Measurements from ENCODE around the gene SPOCD1.
"Not testable (repeated sequence)": the region's sequence is repeated elsewhere in the genome, so short reads cannot be mapped to it uniquely, and the experiment has no call there.

The SPOCD1 gene

DNA sequence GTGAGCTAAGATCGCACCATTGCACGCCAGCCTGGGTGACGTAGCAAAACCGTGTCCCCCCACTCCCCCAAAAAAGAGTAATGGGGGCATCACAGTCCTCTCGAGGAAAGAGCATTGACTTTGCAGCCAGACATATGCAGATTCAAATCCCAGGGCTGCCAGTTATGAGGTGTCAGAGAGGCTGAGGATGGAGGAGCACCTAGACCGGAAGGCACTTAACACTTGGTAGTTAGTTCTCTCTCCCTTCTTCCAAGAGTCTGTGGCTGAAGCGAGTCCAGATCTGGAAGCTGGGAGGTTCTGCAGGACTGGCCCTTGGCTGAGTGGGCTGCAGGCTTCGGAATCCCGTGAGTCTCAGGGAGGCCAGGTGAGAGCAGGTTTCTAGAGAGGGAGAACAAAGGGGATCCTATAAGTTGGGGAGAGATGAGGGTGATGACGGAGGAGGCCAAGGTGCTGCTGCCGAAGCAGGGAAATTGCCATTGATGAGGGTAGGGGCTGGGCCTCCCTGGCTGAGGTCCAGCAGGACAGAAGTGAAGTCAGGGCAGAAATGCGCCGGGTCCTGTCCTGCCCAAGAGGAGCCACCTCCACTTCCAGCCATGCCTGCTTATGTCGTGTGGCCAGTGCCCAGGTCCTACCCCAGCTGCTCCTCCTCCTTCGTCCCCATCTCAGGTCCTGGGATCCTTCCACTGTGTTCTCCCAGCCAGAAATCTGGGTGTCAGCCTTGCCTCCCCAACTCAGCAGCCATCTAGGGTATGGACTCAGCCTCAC lies 13.3 kb upstream of the SPOCD1 start:
- no peak for DNase-seq (ENCODE audit: low spot score)

DNA sequence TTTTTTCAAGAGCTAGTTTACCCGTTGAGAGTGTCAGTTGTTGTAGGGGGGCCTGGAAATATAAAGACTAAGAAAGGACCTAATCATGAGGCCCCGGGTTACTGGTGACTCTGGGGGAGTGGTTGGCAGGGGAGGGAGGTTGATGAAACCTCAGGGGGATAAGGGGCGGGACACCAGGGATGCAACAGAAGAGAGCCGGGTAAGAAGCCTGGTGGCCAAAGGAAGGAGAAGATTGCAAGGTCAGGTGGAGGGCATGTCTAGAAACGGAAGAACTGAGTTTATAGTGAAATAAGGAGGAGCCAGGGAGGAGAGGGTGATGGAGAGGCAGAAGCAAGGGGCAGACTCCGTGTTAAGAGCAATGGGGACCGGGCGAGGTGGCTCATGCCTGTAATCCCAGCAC lies 12.5 kb upstream of the SPOCD1 start:
- DNase-seq (ENCODE audit: low spot score): no peak

DNA sequence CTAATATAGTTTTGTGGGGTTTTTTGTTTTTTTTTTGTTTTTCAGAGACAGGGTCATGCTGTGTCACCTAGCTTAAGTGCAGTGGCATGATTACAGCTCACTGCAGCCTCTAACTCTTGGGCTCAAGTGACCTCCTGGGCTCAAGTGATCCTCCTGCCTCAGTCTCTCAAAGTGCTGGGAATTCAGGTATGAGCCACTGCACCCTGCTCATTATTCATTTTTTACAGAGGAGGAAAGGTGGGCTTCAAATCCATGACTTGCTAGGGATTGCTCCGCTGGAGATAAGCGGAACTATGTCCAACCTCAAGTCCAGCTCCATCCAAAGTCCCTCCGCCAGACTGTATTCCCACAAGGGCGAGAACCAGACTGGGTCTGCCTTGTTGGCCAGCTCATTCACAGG lies 8.0 kb upstream of the SPOCD1 start:
- no peak for DNase-seq (ENCODE audit: low spot score)

DNA sequence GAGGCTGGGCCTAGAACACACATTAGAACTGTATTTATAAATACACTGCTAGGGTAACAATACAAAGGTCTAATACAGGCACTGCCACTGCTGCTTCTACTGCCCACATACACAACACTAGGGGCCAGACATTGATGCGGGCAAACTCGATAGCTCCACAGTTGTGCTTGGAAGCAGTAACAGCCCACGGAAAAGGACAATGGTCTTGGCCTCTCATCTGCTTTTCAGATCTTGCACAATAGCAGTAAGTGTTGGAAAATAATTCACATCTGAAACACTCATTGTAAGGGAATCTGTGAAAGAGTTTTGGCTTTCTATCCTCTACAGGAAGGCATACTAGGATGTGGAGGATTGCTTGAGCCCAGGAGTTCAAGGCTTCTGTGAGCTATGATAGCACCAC lies 6.9 kb upstream of the SPOCD1 start:
- DNase-seq (ENCODE audit: low spot score): no peak

DNA sequence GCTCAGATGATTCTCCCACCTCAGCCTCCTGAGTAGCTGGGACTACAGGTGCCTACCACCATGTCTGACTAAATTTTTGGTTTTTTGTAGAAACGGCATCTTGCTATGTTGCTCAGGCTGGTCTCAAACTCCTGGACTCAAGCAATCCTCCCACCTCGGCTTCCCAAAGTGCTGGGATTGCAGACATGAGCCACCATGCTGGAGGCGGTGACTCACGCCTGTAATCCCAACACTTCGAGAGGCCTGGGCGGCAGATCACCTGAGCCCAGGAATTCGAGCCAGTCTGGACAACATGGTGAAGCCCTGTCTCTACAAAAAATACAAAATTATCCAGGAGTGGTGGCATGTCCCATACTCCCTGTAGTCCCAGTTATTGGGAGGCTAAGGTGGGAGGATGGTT lies 4.4 kb upstream of the SPOCD1 start:
- not testable (repeated sequence) for DNase-seq (ENCODE audit: low spot score)

DNA sequence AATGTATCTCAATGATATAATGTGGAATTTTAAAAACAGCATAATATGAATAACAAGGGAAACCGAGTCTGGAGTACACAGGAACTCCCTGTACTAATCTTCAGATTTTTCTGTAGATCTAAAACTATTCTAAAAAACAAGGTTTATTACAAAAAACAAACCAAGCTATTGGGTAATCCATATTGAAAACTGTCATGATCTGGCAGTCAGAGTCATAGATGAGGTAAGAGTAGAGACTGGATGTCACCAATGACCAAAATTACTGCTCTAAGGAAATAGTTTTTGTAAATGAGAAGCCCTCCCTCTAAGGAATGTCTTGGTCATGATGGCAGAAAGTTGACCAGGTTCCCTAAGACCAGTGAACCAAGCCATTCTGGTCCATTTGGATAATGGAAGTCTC lies 2.4 kb upstream of the SPOCD1 start:
- no peak for DNase-seq (ENCODE audit: low spot score)

DNA sequence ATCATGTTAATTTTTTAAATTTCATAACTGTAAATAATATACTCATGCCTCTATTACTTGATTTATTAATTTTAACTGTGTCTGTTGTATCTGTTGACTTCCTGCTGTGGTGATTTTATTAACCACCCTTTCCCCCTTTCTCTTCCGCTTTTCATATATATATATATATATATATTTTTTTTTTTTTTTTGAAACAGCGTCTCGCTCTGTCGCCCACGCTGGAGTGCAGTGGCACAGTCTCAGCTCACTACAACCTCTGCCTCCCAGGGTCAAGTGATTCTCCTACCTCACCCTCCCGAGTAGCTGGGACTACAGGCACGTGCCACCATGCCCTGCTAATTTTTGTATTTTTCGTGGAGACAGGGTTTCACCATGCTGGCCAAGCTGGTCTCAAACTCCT lies 1.1 kb upstream of the SPOCD1 start:
- not testable (repeated sequence) for DNase-seq (ENCODE audit: low spot score)

DNA sequence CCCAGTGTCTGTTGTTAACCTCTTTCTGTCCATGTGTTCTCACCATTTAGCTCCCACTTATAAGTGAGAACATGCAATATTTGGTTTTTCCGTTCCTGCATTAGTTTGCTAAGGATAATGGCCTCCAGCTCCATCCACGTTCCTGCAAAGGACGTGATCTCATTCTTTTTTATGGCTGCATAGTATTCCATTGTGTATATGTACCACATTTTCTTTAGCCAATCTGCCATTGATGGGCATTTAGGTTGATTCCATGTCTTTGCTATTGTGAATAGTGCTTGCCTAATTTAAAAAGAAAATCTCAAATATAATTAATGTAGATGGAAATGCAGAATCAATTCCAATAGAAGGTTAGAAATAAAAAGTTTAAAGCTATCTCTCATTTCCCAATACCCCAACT lies 679 bp upstream of the SPOCD1 start:
- not testable (repeated sequence) for DNase-seq (ENCODE audit: low spot score)

DNA sequence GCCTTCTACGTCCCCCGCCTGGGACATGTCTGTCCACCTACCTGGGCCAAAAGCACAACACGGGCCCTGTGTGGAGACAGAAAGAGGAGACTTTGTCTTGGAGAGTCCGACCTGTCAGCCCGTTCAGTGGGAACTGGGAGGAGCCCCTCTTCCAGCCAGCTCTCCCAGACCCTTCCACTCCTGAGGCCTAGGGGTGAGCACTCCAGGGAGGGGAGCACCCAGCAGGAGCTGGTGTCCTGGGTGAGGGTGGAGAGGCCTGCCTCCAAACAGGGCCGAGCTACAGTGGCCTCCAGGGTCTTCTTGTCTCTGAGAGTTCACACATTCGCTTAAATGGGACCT lies 546 bp downstream of the SPOCD1 start:
- DNase-seq (ENCODE audit: low spot score): no peak

DNA sequence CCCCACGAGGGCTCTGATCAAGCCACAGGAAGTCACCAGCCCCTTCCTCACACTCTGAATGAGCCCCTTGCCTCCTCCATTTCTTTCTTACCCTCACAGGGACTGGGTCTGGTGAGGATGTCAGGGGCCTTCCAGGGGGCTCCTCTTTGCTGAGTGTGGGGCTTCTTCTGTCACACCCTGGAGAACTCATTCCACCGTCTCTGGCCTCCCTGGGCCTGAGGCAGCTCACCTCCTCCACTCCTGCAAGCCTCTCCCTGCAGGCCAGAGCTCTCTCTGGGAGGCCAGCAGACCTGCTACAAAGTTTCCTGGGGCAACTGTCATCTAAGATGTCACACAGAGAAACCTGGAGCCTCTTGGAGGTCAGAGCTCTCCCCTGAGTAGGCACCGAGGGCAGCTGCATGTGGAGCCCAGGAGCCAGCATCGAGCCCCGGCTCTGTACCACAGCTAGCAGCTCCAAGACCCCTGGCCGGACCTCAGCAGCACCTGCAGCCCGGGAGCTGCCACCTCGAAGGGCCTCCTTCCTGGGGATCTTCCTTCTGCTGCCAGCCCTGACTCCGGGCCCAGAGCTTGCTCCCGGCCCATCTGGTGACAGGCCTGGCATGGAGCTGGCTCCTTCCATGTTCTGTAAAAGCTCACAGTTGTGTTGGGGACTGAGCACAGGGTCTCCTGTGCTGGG lies 1.1 kb downstream of the SPOCD1 start:
- DNase-seq (ENCODE audit: low spot score): no peak

DNA sequence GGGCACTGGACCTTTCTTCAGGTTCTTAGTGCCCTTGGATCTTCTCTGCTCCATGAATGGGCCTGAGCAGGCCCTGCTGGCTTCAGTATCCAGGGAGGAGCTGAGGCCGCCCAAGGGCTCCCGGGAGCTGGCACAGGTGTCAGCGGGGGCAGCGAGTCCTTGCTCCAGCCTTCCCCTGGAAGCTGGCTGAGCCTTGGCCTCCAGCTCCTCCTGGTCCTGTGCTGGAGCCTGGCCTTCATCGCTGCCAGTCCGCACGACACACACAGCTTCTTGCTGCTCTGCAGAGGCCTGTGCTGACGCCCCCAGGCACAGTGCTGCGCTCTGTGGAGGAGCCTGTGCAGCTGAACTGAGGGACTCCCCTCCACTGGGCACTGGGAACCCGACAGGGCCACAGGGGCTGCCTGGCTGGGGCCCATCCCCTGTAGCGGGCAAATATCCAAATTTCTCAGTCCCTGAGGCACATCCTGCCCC lies 1.7 kb downstream of the SPOCD1 start:
- DNase-seq (ENCODE audit: low spot score): no peak

DNA sequence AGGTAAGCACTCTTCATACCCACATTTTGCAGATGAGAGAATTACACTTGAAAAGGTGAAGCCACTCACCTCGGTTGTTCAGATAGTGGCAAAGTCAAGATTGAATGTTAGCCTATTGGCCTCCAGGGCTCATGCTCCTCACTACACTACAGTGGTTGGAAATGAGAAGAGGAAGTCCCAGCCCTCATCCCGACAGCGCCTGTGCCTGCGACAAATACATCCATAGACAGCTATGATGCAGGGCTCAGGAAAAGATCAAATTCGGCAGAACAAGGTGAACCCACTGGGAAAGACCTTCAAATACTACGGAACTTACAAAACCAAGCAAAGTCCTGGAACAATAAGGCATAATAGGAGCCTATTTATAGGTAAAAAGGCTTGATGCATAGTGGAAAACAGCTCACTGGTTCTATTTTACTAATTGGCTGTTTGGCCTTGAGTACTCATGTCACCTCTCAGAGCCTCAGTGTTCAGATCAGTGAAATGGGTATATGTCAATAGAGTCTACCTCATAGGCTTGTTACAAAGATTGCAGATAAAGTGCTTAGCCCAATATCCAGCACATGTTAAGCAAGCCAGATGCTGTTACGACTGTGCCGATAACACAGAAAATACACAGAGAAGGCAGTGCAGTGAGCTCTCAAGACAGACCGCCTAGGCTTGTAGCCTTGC lies 3.5 kb downstream of the SPOCD1 start:
- no peak for DNase-seq (ENCODE audit: low spot score)

DNA sequence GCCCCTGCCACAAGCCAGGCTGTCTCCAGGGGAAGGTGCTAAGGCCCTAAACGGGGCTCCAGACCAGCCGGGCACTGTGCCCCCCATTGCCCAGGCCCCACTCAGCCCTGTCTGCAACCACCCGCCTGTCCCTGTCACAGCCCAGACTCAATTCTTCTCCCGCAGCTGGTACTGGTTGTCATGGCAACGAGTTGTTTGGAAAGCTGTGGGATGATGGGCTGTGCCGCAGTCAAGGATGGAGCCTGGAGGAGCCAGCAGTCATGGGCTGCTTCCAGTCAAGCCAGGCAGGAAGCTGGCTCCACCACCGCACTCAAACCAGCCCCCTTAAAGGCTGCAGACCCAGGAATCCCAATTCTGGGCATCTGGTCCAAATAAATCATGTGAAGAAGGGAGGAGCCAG lies 4.2 kb downstream of the SPOCD1 start:
- DNase-seq (ENCODE audit: low spot score): no peak

DNA sequence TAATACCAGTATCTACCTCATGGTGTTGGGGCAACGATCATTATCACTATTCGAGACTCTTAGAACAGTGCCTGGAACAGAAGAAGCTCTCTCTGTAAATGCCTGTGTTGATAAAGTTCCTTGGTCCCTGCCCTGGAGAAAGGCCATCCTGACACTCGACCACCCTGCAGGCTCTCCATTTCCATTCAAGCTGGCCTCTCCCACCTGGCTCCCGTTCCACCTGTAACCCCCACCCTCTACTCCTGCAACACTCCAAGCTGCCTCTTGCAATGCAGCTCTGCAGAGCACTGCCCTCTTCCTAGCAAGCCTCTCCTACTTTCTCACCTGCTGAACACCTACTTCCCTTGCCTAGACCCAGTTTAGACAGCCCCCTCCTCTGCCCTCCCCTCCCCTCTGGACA lies 6.1 kb downstream of the SPOCD1 start:
- DNase-seq (ENCODE audit: low spot score): no peak

DNA sequence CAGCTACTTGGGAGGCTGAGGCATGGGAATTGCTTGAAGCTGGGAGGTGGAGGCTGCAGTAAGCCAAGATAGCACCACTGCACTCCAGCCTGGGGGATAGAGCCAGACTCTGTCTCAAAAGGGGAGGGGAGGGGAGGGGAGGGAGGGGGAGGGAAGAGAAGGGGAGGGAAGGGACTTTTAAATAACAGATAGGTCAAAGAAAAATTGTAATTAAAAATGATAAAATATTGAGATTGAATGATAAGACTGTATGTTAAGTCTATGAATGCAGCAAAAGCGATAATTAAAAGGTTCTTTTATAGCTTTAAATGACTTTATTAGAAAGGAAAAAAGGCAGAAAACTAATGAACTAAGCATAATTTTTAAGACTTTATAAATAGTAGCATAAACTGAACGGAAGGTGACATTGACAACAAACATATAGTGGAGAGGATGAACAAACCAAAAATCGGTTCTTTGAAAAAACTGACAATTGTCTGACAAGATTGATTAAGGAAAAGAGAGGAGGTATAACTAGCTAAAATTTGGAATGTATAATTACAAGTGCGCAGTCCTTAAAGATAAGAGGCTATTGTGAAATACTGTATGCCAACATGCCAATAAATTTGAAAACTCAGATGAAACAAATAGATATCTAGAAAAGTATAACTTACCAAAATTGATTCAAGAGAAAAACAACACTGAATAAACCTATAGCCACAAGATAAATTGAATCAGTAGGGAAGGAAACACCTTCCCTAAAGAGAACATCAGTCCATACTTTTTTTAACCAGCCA lies 8.4 kb downstream of the SPOCD1 start:
- DNase-seq (ENCODE audit: low spot score): no peak

DNA sequence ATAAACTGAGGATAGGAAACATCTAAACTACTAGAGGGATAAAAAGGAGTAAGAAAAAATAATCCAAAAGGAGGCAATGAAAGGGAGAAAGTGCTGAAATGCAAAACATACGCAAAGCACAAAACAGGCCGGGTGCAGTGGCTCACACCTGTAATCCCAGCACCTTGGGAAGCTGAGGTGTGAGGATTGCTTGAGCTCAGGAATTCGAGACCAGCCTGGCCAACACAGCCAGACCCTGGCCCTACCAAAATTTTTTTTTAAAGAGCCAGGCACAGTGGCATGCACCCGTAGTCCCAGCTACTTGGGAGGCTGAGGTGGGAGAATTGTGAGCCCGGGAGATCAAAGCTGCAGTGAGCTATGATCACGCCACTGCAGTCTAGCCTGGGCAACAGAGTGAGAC lies 10.5 kb downstream of the SPOCD1 start:
- no peak for DNase-seq (ENCODE audit: low spot score)

DNA sequence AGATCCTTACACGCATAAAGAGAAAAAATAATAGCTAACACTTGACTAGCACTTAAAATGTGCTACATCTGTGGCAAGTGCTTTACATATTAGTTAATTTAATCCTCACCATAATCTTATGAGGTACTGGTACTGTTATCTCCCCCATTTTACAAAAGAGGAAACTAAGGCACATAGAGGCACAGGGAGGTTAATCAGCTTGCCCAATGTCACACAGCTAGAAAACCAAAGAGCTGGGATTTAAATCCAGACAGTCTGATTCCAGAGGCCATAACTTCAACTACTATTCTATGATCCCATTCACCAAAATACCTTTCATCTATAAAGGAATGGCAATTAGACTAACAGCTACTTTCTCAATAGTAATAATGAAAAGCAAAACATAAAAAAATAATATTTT lies 11.7 kb downstream of the SPOCD1 start:
- DNase-seq (ENCODE audit: low spot score): no peak

DNA sequence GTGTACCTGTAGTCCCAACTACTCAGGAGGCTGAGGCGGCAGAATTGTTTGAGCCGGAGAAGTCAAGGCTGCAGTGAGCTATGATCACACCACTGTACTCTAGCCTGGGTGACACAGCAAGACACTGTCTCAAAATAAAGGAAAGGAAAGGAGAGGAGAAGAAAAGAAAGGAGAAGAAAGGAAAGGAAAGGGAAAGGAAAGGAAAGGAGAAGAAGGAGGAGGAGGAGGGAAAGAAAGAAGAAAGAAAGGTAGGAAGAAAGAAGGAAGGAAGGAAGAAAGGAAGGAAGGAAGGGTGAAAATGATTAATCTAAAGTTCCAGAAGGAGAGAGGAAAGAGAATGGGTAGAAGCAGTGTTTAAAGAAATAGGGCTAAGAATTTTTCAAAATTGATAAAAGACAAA lies 12.2 kb downstream of the SPOCD1 start:
- no peak for DNase-seq (ENCODE audit: low spot score)

DNA sequence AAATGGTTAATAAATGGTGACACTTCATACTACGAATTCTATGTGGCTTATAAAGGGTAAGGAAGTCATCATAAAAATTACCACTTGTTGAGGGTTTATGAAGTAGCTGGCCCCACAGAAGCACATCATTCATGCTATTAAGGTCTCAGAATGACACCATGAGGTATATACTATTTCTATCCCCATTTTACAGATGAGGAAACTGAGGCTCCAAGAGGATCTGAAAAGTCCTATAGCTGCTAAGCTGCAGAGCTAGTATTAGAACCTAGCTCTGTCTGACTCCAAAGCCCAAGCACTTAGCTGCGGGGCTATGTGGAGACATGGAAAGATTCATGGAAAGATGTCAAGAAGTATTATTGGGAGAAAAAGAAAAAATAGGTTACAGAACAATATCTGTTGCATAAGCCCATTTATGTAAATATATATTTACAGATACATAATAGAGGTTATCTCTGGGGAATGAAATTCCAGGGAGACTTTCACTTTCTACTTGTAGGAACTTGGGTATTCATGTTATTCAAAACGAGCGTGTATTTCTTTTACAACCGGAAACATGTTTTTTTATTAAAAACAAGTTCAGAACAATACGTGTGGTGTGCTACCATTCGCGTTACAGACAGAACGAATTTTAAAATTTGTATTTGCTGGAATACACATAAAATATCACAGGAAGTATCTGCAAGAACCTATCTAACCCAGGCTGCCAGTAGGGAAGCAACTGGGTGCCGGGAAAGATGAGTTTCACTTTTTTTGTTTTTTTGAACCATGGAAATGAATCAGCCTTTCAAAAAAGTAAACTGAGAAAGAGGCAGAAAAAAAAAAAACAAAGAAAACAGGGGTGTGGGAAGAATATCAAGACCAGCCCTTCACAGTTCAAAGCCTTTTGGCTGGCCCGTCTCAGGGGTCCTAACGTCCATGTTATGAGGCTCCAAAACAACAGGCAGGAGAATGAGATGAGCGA lies 13.4 kb downstream of the SPOCD1 start:
- no peak for DNase-seq (ENCODE audit: low spot score)

DNA sequence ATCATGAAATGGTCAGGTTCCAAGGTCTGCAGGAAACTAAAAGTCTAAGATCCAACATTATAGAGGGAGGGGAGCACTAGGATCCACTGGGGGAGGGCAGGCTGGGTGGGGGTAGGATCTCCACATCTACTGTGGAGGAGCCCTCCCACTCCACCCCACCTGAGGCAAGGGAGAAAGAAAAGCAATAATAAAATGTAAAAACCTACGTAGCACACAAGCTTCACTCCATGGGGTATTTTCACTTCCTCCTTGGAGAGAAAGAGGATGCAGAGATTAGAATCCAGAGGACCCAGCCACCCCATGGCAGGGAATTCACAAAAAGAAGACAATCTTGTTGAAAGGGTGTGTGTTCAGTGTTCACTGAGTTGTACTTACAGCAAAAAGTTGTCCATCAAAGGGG lies 14.4 kb downstream of the SPOCD1 start:
- no peak for DNase-seq (ENCODE audit: low spot score)

DNA sequence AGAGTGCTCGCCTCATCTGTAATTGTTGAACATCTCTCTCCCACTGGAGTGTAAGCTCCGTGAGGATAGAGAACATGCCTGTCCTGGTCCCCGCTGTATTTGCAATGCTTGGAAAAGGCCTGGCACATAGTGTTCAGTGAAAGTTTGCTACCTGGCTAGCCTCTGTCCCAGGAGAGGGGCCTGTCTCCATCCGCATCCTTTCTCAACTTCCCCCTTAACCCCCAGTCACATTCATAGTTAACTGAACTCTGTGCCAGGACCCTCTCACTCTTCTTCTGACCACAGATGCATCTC lies 15.2 kb downstream of the SPOCD1 start:
- DNase-seq (ENCODE audit: low spot score): no peak

Measured in kidney capillary endothelial cell (primary cell).